ENCODE data around the gene CPSF3. TPM values are rescaled to one million over a fixed set of nuclear protein-coding genes. Genes with fewer than 3 reads are reported as not detected.

CPSF3 gene
- total and polyA plus RNA-seq, 2 of the 8 experiments (the other 6 are each of a cell fraction or from before 2014, with no cell fraction given): 44.5 to 93.3 TPM

DNA sequence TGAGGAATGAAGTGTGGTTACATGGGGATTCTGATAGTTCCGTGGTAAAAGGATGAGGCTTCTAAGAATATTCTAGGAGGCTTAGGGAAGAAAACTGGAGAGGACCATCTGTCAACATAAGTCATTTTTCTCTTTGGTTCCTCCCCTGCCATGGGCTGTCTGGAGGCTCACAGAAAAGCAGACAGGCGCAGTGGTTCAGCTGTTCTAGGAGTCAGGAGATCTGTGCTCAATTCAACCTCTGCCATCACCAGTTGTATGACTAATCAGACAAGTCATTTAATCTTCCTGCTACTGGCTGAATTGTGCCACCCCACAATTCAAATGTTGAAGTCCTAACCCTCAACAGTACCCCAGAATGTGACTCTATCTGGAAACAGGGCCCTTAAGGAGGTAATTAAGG, 95.8 kb downstream of the CPSF3 start:
- no peak overlapping the region for H3K18ac ChIP-seq (ENCODE audit: extremely low read depth, low read length)
- H4K91ac ChIP-seq (replicated peaks; ENCODE audit: insufficient read length, low read length): no peak overlapping the region
- no peak overlapping the region for H2BK12ac ChIP-seq (ENCODE audit: low read depth, low read length)
- peaks cover 0 to 2% of the 10 kb centered on the region in 2 experiments for H4K20me1 ChIP-seq (replicated peaks in 1 of 2; ENCODE audit: control insufficient read depth in 1 of 2, insufficient read depth in 2 of 2, low read length in 2 of 2)
- H3K79me2 ChIP-seq (ENCODE audit: control insufficient read depth in 1 of 2, insufficient read depth in 2 of 2, low read length in 2 of 2): no peaks in the 10 kb centered on the region
- H2AFZ ChIP-seq (ENCODE audit: low read length): no peak overlapping the region
- no peak overlapping the region for H3K56ac ChIP-seq (replicated peaks; ENCODE audit: insufficient read length, low read depth, low read length)
- no peak overlapping the region for H2AK5ac ChIP-seq (ENCODE audit: low read depth, low read length)
- no peaks in the 10 kb centered on the region for H3K23me2 ChIP-seq (ENCODE audit: low read depth, low read length)
- H3K9ac ChIP-seq (replicated peaks in 1 of 4; ENCODE audit: extremely low read depth in 1 of 4, low read depth in 3 of 4, low read length in 3 of 4): no peak overlapping the region
- no peak overlapping the region for H4K5ac ChIP-seq (ENCODE audit: insufficient read length, low read depth, low read length)
- H2BK120ac ChIP-seq (replicated peaks; ENCODE audit: low read depth, low read length): no peak overlapping the region
- H3K4me3 ChIP-seq (ENCODE audit: extremely low read depth in 1 of 4, insufficient read depth in 2 of 4, low read depth in 3 of 4, low read length in 4 of 4): no peak overlapping the region
- no peaks in the 10 kb centered on the region for H3K4me1 ChIP-seq (replicated peaks in 1 of 4; ENCODE audit: control insufficient read depth in 3 of 4, insufficient read depth in 4 of 4, low read length in 3 of 4)
- H3K9me3 ChIP-seq (ENCODE audit: insufficient read depth in 2 of 2, low read depth in 1 of 2, low read length in 1 of 2): no peaks in the 10 kb centered on the region
- H3K79me1 ChIP-seq (ENCODE audit: low read depth, low read length): no peaks in the 10 kb centered on the region
- H3K14ac ChIP-seq (ENCODE audit: insufficient read length): no peak overlapping the region
- H3K4me2 ChIP-seq (ENCODE audit: insufficient read depth in 1 of 2, low read depth in 2 of 2, low read length in 2 of 2): no peak overlapping the region
- no peak overlapping the region for H3K23ac ChIP-seq (ENCODE audit: insufficient read length)
- no peak overlapping the region for H3K4ac ChIP-seq (replicated peaks; ENCODE audit: insufficient read length, low read depth, low read length)
- H3K27me3 ChIP-seq (replicated peaks in 1 of 4; ENCODE audit: control insufficient read depth in 3 of 4, extremely low read depth in 1 of 4, insufficient read depth in 3 of 4, low read length in 3 of 4): no peaks in the 10 kb centered on the region
- peaks cover 2 to 15% (median 7%) of the 10 kb centered on the region in 4 experiments; a peak in 4 of 8 replicates for H3K36me3 ChIP-seq (ENCODE audit: control insufficient read depth in 2 of 4, insufficient read depth in 4 of 4, low read length in 3 of 4)
- H2BK5ac ChIP-seq (ENCODE audit: low read depth, low read length): no peak overlapping the region
- FAIRE-seq: no peak
- WGBS, 2 experiments (ENCODE audit: extremely low coverage in 1 of 2, insufficient coverage in 1 of 2, insufficient read length in 1 of 2, insufficient replicate concordance in 2 of 2, low coverage in 1 of 2, low lambda C conversion rate in 2 of 2, missing lambda C conversion rate in 1 of 2): 82% methylated on average over 2 of the region's 2 CpGs; no CpG with 5 or more reads in 1 of the 2 experiments
- DNase-seq (ENCODE audit: low read depth in 1 of 2, low spot score in 2 of 2): no peak
- ChIA-PET CTCF (ENCODE audit: partially characterized antibody) (interaction anchor here (1.0 kb wide), 1 partner anchor 10 kb away, joined by 3 read pairs; no protein-coding TSS in a partner anchor), POLR2A (ENCODE audit: partially characterized antibody) (interaction anchor here (1.2 kb wide), 1 partner anchor 111 kb away, joined by 3 read pairs; no protein-coding TSS in a partner anchor)
- H4K8ac ChIP-seq (ENCODE audit: extremely low read depth, insufficient read depth, low read length): no peak overlapping the region
- H2BK20ac ChIP-seq (ENCODE audit: low read length): no peak overlapping the region
- no peak overlapping the region for H3K27ac ChIP-seq (ENCODE audit: low read depth, low read length)
- H2BK15ac ChIP-seq (ENCODE audit: low read length): no peak overlapping the region
- TF ChIP-seq SP2 (IDR thresholded peaks at IDR 0.05; ENCODE audit: low read length): no peak
- TF ChIP-seq RBBP5 (IDR thresholded peaks at IDR 0.05; ENCODE audit: borderline replicate concordance, low read depth, low read length): no peak
- no peak for TF ChIP-seq FOSL1 (IDR thresholded peaks at IDR 0.05; ENCODE audit: insufficient read depth, low read depth, low read length)
- TF ChIP-seq SAP30 (IDR thresholded peaks at IDR 0.05; ENCODE audit: insufficient read depth, insufficient replicate concordance, low read length): no peak
- TF ChIP-seq SRF (IDR thresholded peaks at IDR 0.05; ENCODE audit: low read depth, low read length): no peak
- TF ChIP-seq KDM4A (IDR thresholded peaks at IDR 0.05; ENCODE audit: low read depth, low read length, severe bottlenecking): no peak
- TF ChIP-seq BRCA1 (IDR thresholded peaks at IDR 0.05; ENCODE audit: low read depth, low read length): no peak
- TF ChIP-seq SIN3A (conservative IDR thresholded peaks at IDR 0.05 in 1 of 2, IDR thresholded peaks at IDR 0.05 in 1 of 2; ENCODE audit: low read depth in 1 of 2, low read length in 2 of 2): no peak
- TF ChIP-seq POLR2AphosphoS5 (IDR thresholded peaks at IDR 0.05; ENCODE audit: low read depth, low read length): no peak
- TF ChIP-seq CHD1 (IDR thresholded peaks at IDR 0.05; ENCODE audit: low read depth, low read length): no peak
- TF ChIP-seq KDM1A (IDR thresholded peaks at IDR 0.05; ENCODE audit: borderline replicate concordance, low read length): no peak
- no peak for TF ChIP-seq CBX5 (IDR thresholded peaks at IDR 0.05; ENCODE audit: low read depth, low read length)
- no peak for TF ChIP-seq ZNF274 (IDR thresholded peaks at IDR 0.05; ENCODE audit: borderline replicate concordance, extremely low read depth, low read length)
- no peak for TF ChIP-seq NRF1 (IDR thresholded peaks at IDR 0.05; ENCODE audit: low read depth, low read length)
- no peak for TF ChIP-seq SUZ12 (IDR thresholded peaks at IDR 0.05; ENCODE audit: low read length)
